ENCODE measurements around the gene PAM.

PAM gene

GRCh38 chr5:102958481-102959011, 203.4 kb downstream of the PAM start:
- DNase-seq (ENCODE audit: low read depth, low spot score): no peak
- Histone ChIP-seq H3K36me3 (ENCODE audit: insufficient read depth, insufficient read length, low read length) (no peaks in the 10 kb centered on the region), H3K9ac (ENCODE audit: insufficient read length, low read depth) (no peak overlapping the region), H3K4me3 (ENCODE audit: insufficient read length, low read depth) (no peak overlapping the region), H3K9me3 (ENCODE audit: insufficient read depth, low read length) (no peaks in the 10 kb centered on the region), H3K27me3 (ENCODE audit: insufficient read depth, insufficient read length) (no peaks in the 10 kb centered on the region), H3K4me1 (ENCODE audit: insufficient read depth, insufficient read length) (no peaks in the 10 kb centered on the region)
- TF ChIP-seq SUZ12 (IDR thresholded peaks at IDR 0.05; ENCODE audit: extremely low read depth, insufficient read depth, insufficient read length): no peak
- TF ChIP-seq YY1 (IDR thresholded peaks at IDR 0.05; ENCODE audit: insufficient read depth, insufficient read length): no peak
- TF ChIP-seq ZNF274 (IDR thresholded peaks at IDR 0.05; ENCODE audit: low read depth, low read length): no peak

DNA sequence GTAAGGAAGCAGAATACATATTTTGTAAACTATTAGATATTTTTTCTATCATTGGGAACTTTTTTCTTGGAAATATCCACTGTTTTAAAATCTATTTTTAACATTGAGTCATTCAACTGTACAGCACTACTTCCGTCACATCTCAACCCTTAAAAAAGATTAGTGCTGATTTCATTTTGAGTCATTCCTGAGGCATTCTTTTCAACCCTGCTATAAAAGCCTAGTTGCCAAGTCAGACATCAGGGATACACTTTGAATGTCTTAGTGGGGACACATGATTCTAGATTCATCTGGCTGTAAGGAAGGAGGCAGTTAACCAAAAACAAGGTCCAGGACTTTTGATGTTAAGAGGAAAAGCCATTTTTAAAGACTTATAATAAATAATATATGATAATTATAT, 203.9 kb downstream of the PAM start:
- no peak for DNase-seq (ENCODE audit: low read depth, low spot score)
- Histone ChIP-seq H3K27me3 (ENCODE audit: insufficient read depth, insufficient read length) (no peaks in the 10 kb centered on the region), H3K4me1 (ENCODE audit: insufficient read depth, insufficient read length) (no peaks in the 10 kb centered on the region), H3K9ac (ENCODE audit: insufficient read length, low read depth) (no peak overlapping the region), H3K9me3 (ENCODE audit: insufficient read depth, low read length) (no peaks in the 10 kb centered on the region), H3K36me3 (ENCODE audit: insufficient read depth, insufficient read length, low read length) (no peaks in the 10 kb centered on the region), H3K4me3 (ENCODE audit: insufficient read length, low read depth) (no peak overlapping the region)
- TF ChIP-seq SUZ12 (IDR thresholded peaks at IDR 0.05; ENCODE audit: extremely low read depth, insufficient read depth, insufficient read length) (no peak), YY1 (IDR thresholded peaks at IDR 0.05; ENCODE audit: insufficient read depth, insufficient read length) (no peak), ZNF274 (IDR thresholded peaks at IDR 0.05; ENCODE audit: low read depth, low read length) (no peak)

DNA sequence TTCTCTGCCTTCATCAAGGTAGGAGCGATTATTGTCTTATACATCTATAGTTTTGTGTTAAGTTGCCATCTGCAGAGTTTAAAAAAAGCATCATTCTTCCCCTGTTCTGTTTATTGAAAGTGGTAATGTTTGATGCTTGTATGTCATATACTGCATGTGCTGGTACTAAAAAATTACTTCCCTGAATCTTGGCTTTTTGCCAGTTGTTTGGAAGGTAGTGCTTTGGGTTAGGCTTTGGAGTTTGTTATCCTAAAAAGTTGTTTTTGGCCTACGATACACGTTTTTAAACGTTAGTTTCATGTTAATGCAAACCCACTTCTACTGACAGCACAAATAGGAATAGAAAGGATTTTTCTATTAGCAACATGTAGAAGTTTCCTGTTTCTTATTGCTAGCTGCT, 206.6 kb downstream of the PAM start:
- no peaks in the 10 kb centered on the region for H3K36me3 ChIP-seq (ENCODE audit: insufficient read depth, insufficient read length, low read length)
- TF ChIP-seq ZNF274 (IDR thresholded peaks at IDR 0.05; ENCODE audit: low read depth, low read length) (no peak), SUZ12 (IDR thresholded peaks at IDR 0.05; ENCODE audit: extremely low read depth, insufficient read depth, insufficient read length) (no peak), YY1 (IDR thresholded peaks at IDR 0.05; ENCODE audit: insufficient read depth, insufficient read length) (no peak)
- no peak for DNase-seq (ENCODE audit: low read depth, low spot score)
- H3K4me3 ChIP-seq (ENCODE audit: insufficient read length, low read depth): no peak overlapping the region
- H3K4me1 ChIP-seq (ENCODE audit: insufficient read depth, insufficient read length): no peaks in the 10 kb centered on the region
- H3K9me3 ChIP-seq (ENCODE audit: insufficient read depth, low read length): no peaks in the 10 kb centered on the region
- no peak overlapping the region for H3K9ac ChIP-seq (ENCODE audit: insufficient read length, low read depth)
- H3K27me3 ChIP-seq (ENCODE audit: insufficient read depth, insufficient read length): no peaks in the 10 kb centered on the region

GRCh38 chr5:102965653-102966052, 210.5 kb downstream of the PAM start:
- Histone ChIP-seq H3K4me3 (ENCODE audit: insufficient read length, low read depth) (no peak overlapping the region), H3K4me1 (ENCODE audit: insufficient read depth, insufficient read length) (no peaks in the 10 kb centered on the region), H3K36me3 (ENCODE audit: insufficient read depth, insufficient read length, low read length) (no peaks in the 10 kb centered on the region), H3K9me3 (ENCODE audit: insufficient read depth, low read length) (no peaks in the 10 kb centered on the region), H3K27me3 (ENCODE audit: insufficient read depth, insufficient read length) (no peaks in the 10 kb centered on the region), H3K9ac (ENCODE audit: insufficient read length, low read depth) (no peak overlapping the region)
- no peak for DNase-seq (ENCODE audit: low read depth, low spot score)
- TF ChIP-seq YY1 (IDR thresholded peaks at IDR 0.05; ENCODE audit: insufficient read depth, insufficient read length): no peak

- Histone ChIP-seq H3K36me3 (ENCODE audit: insufficient read depth, insufficient read length, low read length) (no peaks in the 10 kb centered on the region), H3K4me1 (ENCODE audit: insufficient read depth, insufficient read length) (no peaks in the 10 kb centered on the region), H3K9me3 (ENCODE audit: insufficient read depth, low read length) (no peaks in the 10 kb centered on the region), H3K27me3 (ENCODE audit: insufficient read depth, insufficient read length) (no peaks in the 10 kb centered on the region), H3K9ac (ENCODE audit: insufficient read length, low read depth) (no peak overlapping the region), H3K4me3 (ENCODE audit: insufficient read length, low read depth) (no peak overlapping the region)
- DNase-seq (ENCODE audit: low read depth, low spot score): no peak
- TF ChIP-seq YY1 (IDR thresholded peaks at IDR 0.05; ENCODE audit: insufficient read depth, insufficient read length) (no peak), ZNF274 (IDR thresholded peaks at IDR 0.05; ENCODE audit: low read depth, low read length) (no peak), SUZ12 (IDR thresholded peaks at IDR 0.05; ENCODE audit: extremely low read depth, insufficient read depth, insufficient read length) (no peak)
These were observed 214.5 kb downstream of the PAM start for GRCh38 chr5:102969641-102970040.

- no peaks in the 10 kb centered on the region for H3K9me3 ChIP-seq (ENCODE audit: insufficient read depth, low read length)
These were observed 216.7 kb downstream of the PAM start for GRCh38 chr5:102971676-102972293.

DNA sequence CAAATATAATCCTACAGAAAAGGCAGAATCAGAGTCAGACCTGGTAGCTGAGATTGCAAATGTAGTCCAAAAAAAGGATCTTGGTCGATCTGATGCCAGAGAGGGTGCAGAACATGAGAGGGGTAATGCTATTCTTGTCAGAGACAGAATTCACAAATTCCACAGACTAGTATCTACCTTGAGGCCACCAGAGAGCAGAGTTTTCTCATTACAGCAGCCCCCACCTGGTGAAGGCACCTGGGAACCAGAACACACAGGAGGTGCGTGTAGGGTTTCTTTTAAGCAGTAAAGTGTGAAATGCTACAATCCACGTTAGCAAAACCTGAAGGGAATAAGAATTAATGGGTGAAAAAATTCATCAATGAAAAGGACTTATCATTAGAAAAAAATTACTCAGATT, 219.1 kb downstream of the PAM start:
- no peak overlapping the region for H3K9ac ChIP-seq (ENCODE audit: insufficient read length, low read depth)
- no peak for TF ChIP-seq SUZ12 (IDR thresholded peaks at IDR 0.05; ENCODE audit: extremely low read depth, insufficient read depth, insufficient read length)
- no peak for TF ChIP-seq YY1 (IDR thresholded peaks at IDR 0.05; ENCODE audit: insufficient read depth, insufficient read length)
- no peak for TF ChIP-seq ZNF274 (IDR thresholded peaks at IDR 0.05; ENCODE audit: low read depth, low read length)
- H3K36me3 ChIP-seq (ENCODE audit: insufficient read depth, insufficient read length, low read length): no peaks in the 10 kb centered on the region
- no peaks in the 10 kb centered on the region for H3K9me3 ChIP-seq (ENCODE audit: insufficient read depth, low read length)
- no peak overlapping the region for H3K4me3 ChIP-seq (ENCODE audit: insufficient read length, low read depth)
- H3K4me1 ChIP-seq (ENCODE audit: insufficient read depth, insufficient read length): no peaks in the 10 kb centered on the region
- no peak for DNase-seq (ENCODE audit: low read depth, low spot score)
- no peaks in the 10 kb centered on the region for H3K27me3 ChIP-seq (ENCODE audit: insufficient read depth, insufficient read length)

More at GRCh38 chr5:102971676-102972293, 216.7 kb downstream of the PAM start:
- Histone ChIP-seq H3K9ac (ENCODE audit: insufficient read length, low read depth) (no peak overlapping the region), H3K4me3 (ENCODE audit: insufficient read length, low read depth) (no peak overlapping the region), H3K27me3 (ENCODE audit: insufficient read depth, insufficient read length) (no peaks in the 10 kb centered on the region), H3K36me3 (ENCODE audit: insufficient read depth, insufficient read length, low read length) (no peaks in the 10 kb centered on the region), H3K4me1 (ENCODE audit: insufficient read depth, insufficient read length) (no peaks in the 10 kb centered on the region)
- TF ChIP-seq SUZ12 (IDR thresholded peaks at IDR 0.05; ENCODE audit: extremely low read depth, insufficient read depth, insufficient read length): no peak
- no peak for TF ChIP-seq YY1 (IDR thresholded peaks at IDR 0.05; ENCODE audit: insufficient read depth, insufficient read length)
- no peak for DNase-seq (ENCODE audit: low read depth, low spot score)
